ENCODE results near the gene CIDEB. TPM values are rescaled to one million over a fixed set of nuclear protein-coding genes. Genes with fewer than 3 reads are reported as not detected.

Gene CIDEB
- total and polyA plus RNA-seq, 9 of the 15 experiments (the other 6 are each of a cell fraction or from before 2014, with no cell fraction given), result 0.03 to 0.35 (median 0.09) TPM; not detected in 3

DNA sequence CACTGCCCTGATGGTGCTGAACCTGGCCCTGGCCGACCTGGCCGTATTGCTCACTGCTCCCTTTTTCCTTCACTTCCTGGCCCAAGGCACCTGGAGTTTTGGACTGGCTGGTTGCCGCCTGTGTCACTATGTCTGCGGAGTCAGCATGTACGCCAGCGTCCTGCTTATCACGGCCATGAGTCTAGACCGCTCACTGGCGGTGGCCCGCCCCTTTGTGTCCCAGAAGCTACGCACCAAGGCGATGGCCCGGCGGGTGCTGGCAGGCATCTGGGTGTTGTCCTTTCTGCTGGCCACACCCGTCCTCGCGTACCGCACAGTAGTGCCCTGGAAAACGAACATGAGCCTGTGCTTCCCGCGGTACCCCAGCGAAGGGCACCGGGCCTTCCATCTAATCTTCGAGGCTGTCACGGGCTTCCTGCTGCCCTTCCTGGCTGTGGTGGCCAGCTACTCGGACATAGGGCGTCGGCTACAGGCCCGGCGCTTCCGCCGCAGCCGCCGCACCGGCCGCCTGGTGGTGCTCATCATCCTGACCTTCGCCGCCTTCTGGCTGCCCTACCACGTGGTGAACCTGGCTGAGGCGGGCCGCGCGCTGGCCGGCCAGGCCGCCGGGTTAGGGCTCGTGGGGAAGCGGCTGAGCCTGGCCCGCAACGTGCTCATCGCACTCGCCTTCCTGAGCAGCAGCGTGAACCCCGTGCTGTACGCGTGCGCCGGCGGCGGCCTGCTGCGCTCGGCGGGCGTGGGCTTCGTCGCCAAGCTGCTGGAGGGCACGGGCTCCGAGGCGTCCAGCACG, 8.2 kb upstream of the CIDEB start (continued):
- TF ChIP-seq, protein P1, sequence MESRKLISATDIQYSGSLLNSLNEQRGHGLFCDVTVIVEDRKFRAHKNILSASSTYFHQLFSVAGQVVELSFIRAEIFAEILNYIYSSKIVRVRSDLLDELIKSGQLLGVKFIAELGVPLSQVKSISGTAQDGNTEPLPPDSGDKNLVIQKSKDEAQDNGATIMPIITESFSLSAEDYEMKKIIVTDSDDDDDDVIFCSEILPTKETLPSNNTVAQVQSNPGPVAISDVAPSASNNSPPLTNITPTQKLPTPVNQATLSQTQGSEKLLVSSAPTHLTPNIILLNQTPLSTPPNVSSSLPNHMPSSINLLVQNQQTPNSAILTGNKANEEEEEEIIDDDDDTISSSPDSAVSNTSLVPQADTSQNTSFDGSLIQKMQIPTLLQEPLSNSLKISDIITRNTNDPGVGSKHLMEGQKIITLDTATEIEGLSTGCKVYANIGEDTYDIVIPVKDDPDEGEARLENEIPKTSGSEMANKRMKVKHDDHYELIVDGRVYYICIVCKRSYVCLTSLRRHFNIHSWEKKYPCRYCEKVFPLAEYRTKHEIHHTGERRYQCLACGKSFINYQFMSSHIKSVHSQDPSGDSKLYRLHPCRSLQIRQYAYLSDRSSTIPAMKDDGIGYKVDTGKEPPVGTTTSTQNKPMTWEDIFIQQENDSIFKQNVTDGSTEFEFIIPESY (CRISPR knock-in tag; IDR thresholded peaks at IDR 0.05), result peak; percentile 99
- TF ChIP-seq NR1H2 (CRISPR knock-in tag; IDR thresholded peaks at IDR 0.05) (0 out of 2 replicates have a peak, but pooled peaks have one; percentile 68), ZNF561 (CRISPR knock-in tag; conservative IDR thresholded peaks at IDR 0.05) (no peak), NELFE (IDR thresholded peaks at IDR 0.05; ENCODE audit: insufficient read depth, insufficient read length) (no peak), CCAR2 (IDR thresholded peaks at IDR 0.05; ENCODE audit: low read depth, low read length) (no peak), ATF1 (CRISPR knock-in tag; IDR thresholded peaks at IDR 0.05) (no peak), ATF1 (tag; IDR thresholded peaks at IDR 0.05) (peak; percentile 46), RBFOX2 (IDR thresholded peaks at IDR 0.05; ENCODE audit: low read depth, low read length) (peak; percentile 82), ZNF175 (CRISPR knock-in tag; IDR thresholded peaks at IDR 0.05; ENCODE audit: low read depth) (peak; percentile 65; the same call in 1 of the 2 replicates), CTBP1 (IDR thresholded peaks at IDR 0.05; ENCODE audit: borderline replicate concordance) (peak; percentile 51; the same call in 1 of the 2 replicates), NR3C1 (CRISPR knock-in tag; IDR thresholded peaks at IDR 0.05) (peak; percentile 96), ZBTB1 (CRISPR knock-in tag; IDR thresholded peaks at IDR 0.05; ENCODE audit: borderline replicate concordance, low read depth) (peak; percentile 86)
- TF ChIP-seq, protein P2, sequence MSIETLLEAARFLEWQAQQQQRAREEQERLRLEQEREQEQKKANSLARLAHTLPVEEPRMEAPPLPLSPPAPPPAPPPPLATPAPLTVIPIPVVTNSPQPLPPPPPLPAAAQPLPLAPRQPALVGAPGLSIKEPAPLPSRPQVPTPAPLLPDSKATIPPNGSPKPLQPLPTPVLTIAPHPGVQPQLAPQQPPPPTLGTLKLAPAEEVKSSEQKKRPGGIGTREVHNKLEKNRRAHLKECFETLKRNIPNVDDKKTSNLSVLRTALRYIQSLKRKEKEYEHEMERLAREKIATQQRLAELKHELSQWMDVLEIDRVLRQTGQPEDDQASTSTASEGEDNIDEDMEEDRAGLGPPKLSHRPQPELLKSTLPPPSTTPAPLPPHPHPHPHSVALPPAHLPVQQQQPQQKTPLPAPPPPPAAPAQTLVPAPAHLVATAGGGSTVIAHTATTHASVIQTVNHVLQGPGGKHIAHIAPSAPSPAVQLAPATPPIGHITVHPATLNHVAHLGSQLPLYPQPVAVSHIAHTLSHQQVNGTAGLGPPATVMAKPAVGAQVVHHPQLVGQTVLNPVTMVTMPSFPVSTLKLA (conservative IDR thresholded peaks at IDR 0.05), result peak; percentile 48 to 76; a peak in 3 of 4 replicates
- TF ChIP-seq, protein P3, sequence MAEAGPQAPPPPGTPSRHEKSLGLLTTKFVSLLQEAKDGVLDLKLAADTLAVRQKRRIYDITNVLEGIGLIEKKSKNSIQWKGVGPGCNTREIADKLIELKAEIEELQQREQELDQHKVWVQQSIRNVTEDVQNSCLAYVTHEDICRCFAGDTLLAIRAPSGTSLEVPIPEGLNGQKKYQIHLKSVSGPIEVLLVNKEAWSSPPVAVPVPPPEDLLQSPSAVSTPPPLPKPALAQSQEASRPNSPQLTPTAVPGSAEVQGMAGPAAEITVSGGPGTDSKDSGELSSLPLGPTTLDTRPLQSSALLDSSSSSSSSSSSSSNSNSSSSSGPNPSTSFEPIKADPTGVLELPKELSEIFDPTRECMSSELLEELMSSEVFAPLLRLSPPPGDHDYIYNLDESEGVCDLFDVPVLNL (CRISPR knock-in tag; IDR thresholded peaks at IDR 0.05; ENCODE audit: low read depth), result 0 out of 2 replicates have a peak, but pooled peaks have one; percentile 46
- TF ChIP-seq, protein P4, sequence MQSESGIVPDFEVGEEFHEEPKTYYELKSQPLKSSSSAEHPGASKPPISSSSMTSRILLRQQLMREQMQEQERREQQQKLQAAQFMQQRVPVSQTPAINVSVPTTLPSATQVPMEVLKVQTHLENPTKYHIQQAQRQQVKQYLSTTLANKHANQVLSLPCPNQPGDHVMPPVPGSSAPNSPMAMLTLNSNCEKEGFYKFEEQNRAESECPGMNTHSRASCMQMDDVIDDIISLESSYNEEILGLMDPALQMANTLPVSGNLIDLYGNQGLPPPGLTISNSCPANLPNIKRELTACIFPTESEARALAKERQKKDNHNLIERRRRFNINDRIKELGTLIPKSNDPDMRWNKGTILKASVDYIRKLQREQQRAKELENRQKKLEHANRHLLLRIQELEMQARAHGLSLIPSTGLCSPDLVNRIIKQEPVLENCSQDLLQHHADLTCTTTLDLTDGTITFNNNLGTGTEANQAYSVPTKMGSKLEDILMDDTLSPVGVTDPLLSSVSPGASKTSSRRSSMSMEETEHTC (IDR thresholded peaks at IDR 0.05), result no peak
- TF ChIP-seq, protein P5, sequence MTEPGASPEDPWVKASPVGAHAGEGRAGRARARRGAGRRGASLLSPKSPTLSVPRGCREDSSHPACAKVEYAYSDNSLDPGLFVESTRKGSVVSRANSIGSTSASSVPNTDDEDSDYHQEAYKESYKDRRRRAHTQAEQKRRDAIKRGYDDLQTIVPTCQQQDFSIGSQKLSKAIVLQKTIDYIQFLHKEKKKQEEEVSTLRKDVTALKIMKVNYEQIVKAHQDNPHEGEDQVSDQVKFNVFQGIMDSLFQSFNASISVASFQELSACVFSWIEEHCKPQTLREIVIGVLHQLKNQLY (CRISPR knock-in tag; conservative IDR thresholded peaks at IDR 0.05), result 0 out of 4 replicates have a peak, but pooled peaks of 1 of the 2 experiments have one; percentile 55
- TF ChIP-seq, protein P6, sequence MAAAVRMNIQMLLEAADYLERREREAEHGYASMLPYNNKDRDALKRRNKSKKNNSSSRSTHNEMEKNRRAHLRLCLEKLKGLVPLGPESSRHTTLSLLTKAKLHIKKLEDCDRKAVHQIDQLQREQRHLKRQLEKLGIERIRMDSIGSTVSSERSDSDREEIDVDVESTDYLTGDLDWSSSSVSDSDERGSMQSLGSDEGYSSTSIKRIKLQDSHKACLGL (CRISPR knock-in tag; IDR thresholded peaks at IDR 0.05; ENCODE audit: borderline replicate concordance, poor library complexity, severe bottlenecking), result no peak

All from K562 (cell line).